HG03575 (cell line): Measurements from ENCODE around the gene SMIM10L1.

ENCODE experiments used
- ATAC-seq: cut with Tn5 transposase; IDR thresholded peaks from one replicate; pipeline ENCODE4 v1.9.1; 2021; ENCODE audit not compliant: unreplicated experiment, insufficient number of reproducible peaks, low FRiP score; ENCODE audit errors: extremely low read depth

SMIM10L1 gene

GRCh38 chr12:11178250-11178649 lies 7.3 kb downstream of the SMIM10L1 start:
- ATAC-seq = no peak

GRCh38 chr12:11182529-11182928 lies 11.5 kb downstream of the SMIM10L1 start:
- no peak for ATAC-seq

- ATAC-seq = no peak
Measured at GRCh38 chr12:11183011-11183410, 12.0 kb downstream of the SMIM10L1 start.

GRCh38 chr12:11186837-11187236 lies 15.8 kb downstream of the SMIM10L1 start, which contains the start of gene TAS2R42:
Gene TAS2R42, minus strand, starts transcription at chr12:11186937. Its CDS starts 0 bp downstream, at chr12:11186937.
- no peak for ATAC-seq

- no peak for ATAC-seq
Measured at GRCh38 chr12:11202811-11203210, 31.8 kb downstream of the SMIM10L1 start.

GRCh38 chr12:11204173-11204572 lies 33.2 kb downstream of the SMIM10L1 start:
- no peak for ATAC-seq

- no peak for ATAC-seq
Measured at GRCh38 chr12:11209113-11209512, 38.1 kb downstream of the SMIM10L1 start.
